Gastrocnemius medialis (tissue), 4 donors: Measurements from ENCODE around the gene MCU.

Source experiments
- POLR2A ChIP-seq, 2 donors: fragments of 450-650 bp; IDR thresholded peaks; one replicate each; pipeline ENCODE4 v1.6.1; 2017; ENCODE audit warnings: antibody characterized with exemption in 2 of 2, mild to moderate bottlenecking in 2 of 2, moderate library complexity in 2 of 2
- TF ChIP-seq, protein P1 (sequence below), 5 experiments: fragments of 450-650 bp in 3 of 5; fragments of 200-600 bp in 2 of 5; sonication (generic) in 2 of 5; IDR thresholded peaks in 4 of 5; conservative IDR thresholded peaks in 1 of 5; 1 replicate in 4 of 5; 2 replicates in 1 of 5; pipeline ENCODE4 v1.5.1; 2016 to 2019; ENCODE audit warnings: antibody characterized with exemption in 5 of 5, mild to moderate bottlenecking in 3 of 5, moderate library complexity in 3 of 5

GRCh38 chr10:72690071-72690755 is 1.7 kb upstream of the MCU start:
- TF ChIP-seq, protein P1, sequence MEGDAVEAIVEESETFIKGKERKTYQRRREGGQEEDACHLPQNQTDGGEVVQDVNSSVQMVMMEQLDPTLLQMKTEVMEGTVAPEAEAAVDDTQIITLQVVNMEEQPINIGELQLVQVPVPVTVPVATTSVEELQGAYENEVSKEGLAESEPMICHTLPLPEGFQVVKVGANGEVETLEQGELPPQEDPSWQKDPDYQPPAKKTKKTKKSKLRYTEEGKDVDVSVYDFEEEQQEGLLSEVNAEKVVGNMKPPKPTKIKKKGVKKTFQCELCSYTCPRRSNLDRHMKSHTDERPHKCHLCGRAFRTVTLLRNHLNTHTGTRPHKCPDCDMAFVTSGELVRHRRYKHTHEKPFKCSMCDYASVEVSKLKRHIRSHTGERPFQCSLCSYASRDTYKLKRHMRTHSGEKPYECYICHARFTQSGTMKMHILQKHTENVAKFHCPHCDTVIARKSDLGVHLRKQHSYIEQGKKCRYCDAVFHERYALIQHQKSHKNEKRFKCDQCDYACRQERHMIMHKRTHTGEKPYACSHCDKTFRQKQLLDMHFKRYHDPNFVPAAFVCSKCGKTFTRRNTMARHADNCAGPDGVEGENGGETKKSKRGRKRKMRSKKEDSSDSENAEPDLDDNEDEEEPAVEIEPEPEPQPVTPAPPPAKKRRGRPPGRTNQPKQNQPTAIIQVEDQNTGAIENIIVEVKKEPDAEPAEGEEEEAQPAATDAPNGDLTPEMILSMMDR (IDR thresholded peaks at IDR 0.05 in 4 of 5, conservative IDR thresholded peaks at IDR 0.05 in 1 of 5), result no peak
- TF ChIP-seq POLR2A (IDR thresholded peaks at IDR 0.05), result no peak
